Measurements from ENCODE around the gene USP17L19. TPM values are rescaled to one million over a fixed set of nuclear protein-coding genes. Genes with fewer than 3 reads are reported as not detected.
"Not testable (repeated sequence)": the region's sequence is repeated elsewhere in the genome, so short reads cannot be mapped to it uniquely, and the experiment has no call there.

USP17L19 gene
- not detected for total RNA-seq

- not testable (repeated sequence) for H3K36me3 Mint-ChIP-seq (ENCODE audit: low read depth); H3K27me3 Mint-ChIP-seq; ATAC-seq (replicated peaks); H3K4me3 Mint-ChIP-seq; H3K27ac Mint-ChIP-seq; H3K9me3 Mint-ChIP-seq; H3K4me1 Mint-ChIP-seq
Observed at GRCh38 chr4:9253078-9253477, at the start of gene USP17L19. Gene USP17L19 (plus strand): TSS chr4:9253378. CDS start chr4:9253378, 0 bp downstream.

- not testable (repeated sequence) for H3K9me3 Mint-ChIP-seq; H3K27me3 Mint-ChIP-seq; H3K4me1 Mint-ChIP-seq; H3K36me3 Mint-ChIP-seq (ENCODE audit: low read depth); H3K27ac Mint-ChIP-seq; H3K4me3 Mint-ChIP-seq; ATAC-seq (replicated peaks)
Observed at GRCh38 chr4:9210357-9210756, 42.8 kb upstream of the USP17L19 start, which contains the start of gene USP17L10. Gene USP17L10 (plus strand): TSS chr4:9210657. CDS start chr4:9210657, 0 bp downstream.

GRCh38 chr4:9214701-9215100 is 38.5 kb upstream of the USP17L19 start:
- ATAC-seq (replicated peaks); H3K36me3 Mint-ChIP-seq (ENCODE audit: low read depth); H3K9me3 Mint-ChIP-seq; H3K27ac Mint-ChIP-seq; H3K4me1 Mint-ChIP-seq; H3K4me3 Mint-ChIP-seq; H3K27me3 Mint-ChIP-seq: not testable (repeated sequence)

GRCh38 chr4:9215105-9215504 is 38.1 kb upstream of the USP17L19 start, which contains the start of gene USP17L11:
Gene USP17L11 (plus strand): TSS chr4:9215405. CDS start chr4:9215405, 0 bp downstream.
- not testable (repeated sequence) for H3K27me3 Mint-ChIP-seq; H3K9me3 Mint-ChIP-seq; H3K4me3 Mint-ChIP-seq; H3K27ac Mint-ChIP-seq; ATAC-seq (replicated peaks); H3K36me3 Mint-ChIP-seq (ENCODE audit: low read depth); H3K4me1 Mint-ChIP-seq

GRCh38 chr4:9219852-9220251 is 33.3 kb upstream of the USP17L19 start, which contains the start of gene USP17L12:
Gene USP17L12 (plus strand): TSS chr4:9220152. CDS start chr4:9220152, 0 bp downstream.
- H3K36me3 Mint-ChIP-seq (ENCODE audit: low read depth); H3K27ac Mint-ChIP-seq; H3K27me3 Mint-ChIP-seq; ATAC-seq (replicated peaks); H3K4me3 Mint-ChIP-seq; H3K4me1 Mint-ChIP-seq; H3K9me3 Mint-ChIP-seq: not testable (repeated sequence)

GRCh38 chr4:9224596-9224995 is 28.6 kb upstream of the USP17L19 start, which contains the start of gene USP17L13:
Gene USP17L13 (plus strand): TSS chr4:9224896. CDS start chr4:9224896, 0 bp downstream.
- not testable (repeated sequence) for H3K4me1 Mint-ChIP-seq; H3K9me3 Mint-ChIP-seq; H3K36me3 Mint-ChIP-seq (ENCODE audit: low read depth); H3K4me3 Mint-ChIP-seq; ATAC-seq (replicated peaks); H3K27me3 Mint-ChIP-seq; H3K27ac Mint-ChIP-seq

- H3K4me3 Mint-ChIP-seq, H3K9me3 Mint-ChIP-seq, H3K4me1 Mint-ChIP-seq: not testable (repeated sequence)
Observed at GRCh38 chr4:9230249-9230648, 22.9 kb upstream of the USP17L19 start.

GRCh38 chr4:9234085-9234484 is 19.1 kb upstream of the USP17L19 start, which contains the start of gene USP17L15:
Gene USP17L15 (plus strand): TSS chr4:9234385. CDS start chr4:9234385, 0 bp downstream.
- not testable (repeated sequence) for H3K9me3 Mint-ChIP-seq, H3K4me3 Mint-ChIP-seq

More at GRCh38 chr4:9230249-9230648, 22.9 kb upstream of the USP17L19 start:
- H3K36me3 Mint-ChIP-seq (ENCODE audit: low read depth); H3K27me3 Mint-ChIP-seq; ATAC-seq (replicated peaks); H3K27ac Mint-ChIP-seq: not testable (repeated sequence)

GRCh38 chr4:9238461-9238860 is 14.7 kb upstream of the USP17L19 start:
- not testable (repeated sequence) for H3K9me3 Mint-ChIP-seq; H3K27ac Mint-ChIP-seq; H3K4me3 Mint-ChIP-seq; H3K4me1 Mint-ChIP-seq; ATAC-seq (replicated peaks); H3K27me3 Mint-ChIP-seq; H3K36me3 Mint-ChIP-seq (ENCODE audit: low read depth)

More at GRCh38 chr4:9234085-9234484, 19.1 kb upstream of the USP17L19 start, which contains the start of gene USP17L15:
- not testable (repeated sequence) for ATAC-seq (replicated peaks); H3K4me1 Mint-ChIP-seq; H3K36me3 Mint-ChIP-seq (ENCODE audit: low read depth); H3K27me3 Mint-ChIP-seq; H3K27ac Mint-ChIP-seq

GRCh38 chr4:9243579-9243978 is 9.6 kb upstream of the USP17L19 start, which contains the start of gene USP17L17:
Gene USP17L17 (plus strand): TSS chr4:9243879. CDS start chr4:9243879, 0 bp downstream.
- H3K36me3 Mint-ChIP-seq (ENCODE audit: low read depth); H3K4me3 Mint-ChIP-seq; H3K27me3 Mint-ChIP-seq; H3K27ac Mint-ChIP-seq; ATAC-seq (replicated peaks); H3K4me1 Mint-ChIP-seq; H3K9me3 Mint-ChIP-seq: not testable (repeated sequence)

- H3K4me3 Mint-ChIP-seq = not testable (repeated sequence)
Observed at GRCh38 chr4:9247953-9248680, 5.1 kb upstream of the USP17L19 start, which contains the start of gene USP17L18. Gene USP17L18 (plus strand): TSS chr4:9248630. CDS start chr4:9248630, 0 bp downstream.

GRCh38 chr4:9257824-9258223 is 4.6 kb downstream of the USP17L19 start, which contains the start of gene USP17L20:
Gene USP17L20 (plus strand): TSS chr4:9258124. CDS start chr4:9258124, 0 bp downstream.
- H3K4me3 Mint-ChIP-seq; H3K4me1 Mint-ChIP-seq; H3K27me3 Mint-ChIP-seq; H3K27ac Mint-ChIP-seq; H3K36me3 Mint-ChIP-seq (ENCODE audit: low read depth); ATAC-seq (replicated peaks); H3K9me3 Mint-ChIP-seq: not testable (repeated sequence)

More at GRCh38 chr4:9247953-9248680, 5.1 kb upstream of the USP17L19 start, which contains the start of gene USP17L18:
- not testable (repeated sequence) for ATAC-seq (replicated peaks); H3K27me3 Mint-ChIP-seq; H3K4me1 Mint-ChIP-seq; H3K9me3 Mint-ChIP-seq; H3K27ac Mint-ChIP-seq; H3K36me3 Mint-ChIP-seq (ENCODE audit: low read depth)

GRCh38 chr4:9262572-9262971 is 9.4 kb downstream of the USP17L19 start, which contains the start of gene USP17L21:
Gene USP17L21 (plus strand): TSS chr4:9262872. CDS start chr4:9262872, 0 bp downstream.
- H3K36me3 Mint-ChIP-seq (ENCODE audit: low read depth); H3K4me1 Mint-ChIP-seq; H3K27me3 Mint-ChIP-seq; H3K9me3 Mint-ChIP-seq; ATAC-seq (replicated peaks); H3K4me3 Mint-ChIP-seq; H3K27ac Mint-ChIP-seq: not testable (repeated sequence)

- not testable (repeated sequence) for H3K36me3 Mint-ChIP-seq (ENCODE audit: low read depth); H3K9me3 Mint-ChIP-seq; H3K27ac Mint-ChIP-seq; H3K4me3 Mint-ChIP-seq; ATAC-seq (replicated peaks); H3K4me1 Mint-ChIP-seq; H3K27me3 Mint-ChIP-seq
Observed at GRCh38 chr4:9267319-9267718, 14.1 kb downstream of the USP17L19 start, which contains the start of gene USP17L22. Gene USP17L22 (plus strand): TSS chr4:9267619. CDS start chr4:9267619, 0 bp downstream.

GRCh38 chr4:9271719-9272118 is 18.5 kb downstream of the USP17L19 start:
- not testable (repeated sequence) for H3K4me3 Mint-ChIP-seq; H3K36me3 Mint-ChIP-seq (ENCODE audit: low read depth); ATAC-seq (replicated peaks); H3K9me3 Mint-ChIP-seq; H3K27ac Mint-ChIP-seq; H3K27me3 Mint-ChIP-seq; H3K4me1 Mint-ChIP-seq
